ENCODE measurements around the gene CMSS1.

The CMSS1 gene

DNA sequence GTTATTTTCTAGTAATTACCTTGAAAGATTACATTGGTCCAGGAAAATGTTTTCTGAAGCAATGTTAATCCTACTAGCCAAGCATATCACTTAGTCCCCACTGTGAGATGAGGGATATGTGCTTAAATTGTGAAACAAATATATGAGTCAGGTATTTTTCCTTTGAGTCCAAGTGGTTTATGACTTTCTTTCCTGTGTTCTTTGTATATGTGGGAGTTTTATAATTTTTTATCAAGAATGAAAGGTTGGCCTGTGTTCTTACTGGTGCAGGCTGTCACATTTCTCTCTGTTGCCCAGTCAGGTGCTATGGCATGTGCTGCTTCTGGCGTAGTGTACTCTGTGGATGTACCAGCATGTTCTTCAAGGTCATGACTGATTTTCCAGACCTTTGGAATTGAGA lies 147.4 kb downstream of the CMSS1 start:
- H3K4me3 ChIP-seq (ENCODE audit: low read depth, low read length): no peak overlapping the region
- no peak for TF ChIP-seq CTCF (IDR thresholded peaks at IDR 0.05; ENCODE audit: insufficient read depth, low read length, missing control alignments)
- ChIA-PET CTCF (interaction anchor here (1.3 kb wide), 1 partner anchor 106 kb away, joined by 3 read pairs; no protein-coding TSS in a partner anchor), POLR2A (no interaction called here)
- no peak for DNase-seq (ENCODE audit: low read depth, low spot score)

DNA sequence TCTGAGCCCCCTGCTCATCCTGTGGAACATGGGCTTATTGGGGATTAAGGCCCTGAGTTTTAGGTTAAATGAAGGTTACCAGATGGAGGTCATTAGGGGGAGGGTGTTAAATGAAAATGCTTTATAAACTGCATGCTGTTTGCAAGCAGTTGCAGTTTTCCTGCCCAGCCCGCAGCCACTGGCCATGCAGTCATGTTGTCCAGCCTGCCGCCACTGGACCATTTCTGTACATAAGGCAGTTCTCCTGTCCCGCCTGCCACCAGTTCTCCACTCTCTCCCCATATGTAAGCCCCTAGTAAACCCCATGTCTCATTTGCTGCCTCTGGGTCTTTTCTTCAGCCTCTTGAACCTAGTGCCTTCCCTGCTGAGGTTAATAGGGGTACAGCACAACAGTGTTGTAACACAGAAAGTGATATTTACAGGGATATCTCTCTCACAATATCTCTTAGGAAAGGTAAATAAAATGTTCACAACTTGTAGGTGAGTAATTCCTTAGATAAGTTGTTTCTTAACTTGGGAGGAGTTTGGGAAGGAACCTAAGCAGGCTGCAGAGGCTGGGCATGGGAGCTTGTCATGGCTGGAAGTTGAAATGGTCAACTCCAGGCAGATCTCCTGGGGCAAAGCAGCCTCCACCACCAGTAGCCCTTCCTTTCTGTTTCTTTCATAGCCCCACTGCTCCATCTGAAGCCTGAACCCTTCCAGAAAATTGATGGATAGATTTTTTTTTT lies 148.2 kb downstream of the CMSS1 start:
- no peak for TF ChIP-seq CTCF (IDR thresholded peaks at IDR 0.05; ENCODE audit: insufficient read depth, low read length, missing control alignments)
- ChIA-PET CTCF (interaction anchor here (1.3 kb wide), 1 partner anchor 107 kb away, joined by 3 read pairs; no protein-coding TSS in a partner anchor), POLR2A (no interaction called here)
- no peak for DNase-seq (ENCODE audit: low read depth, low spot score)
- no peak overlapping the region for H3K4me3 ChIP-seq (ENCODE audit: low read depth, low read length)

- TF ChIP-seq CTCF (IDR thresholded peaks at IDR 0.05; ENCODE audit: insufficient read depth, low read length, missing control alignments): no peak
- ChIA-PET CTCF (no interaction called here), POLR2A (no interaction called here)
- no peak for DNase-seq (ENCODE audit: low read depth, low spot score)
- no peak overlapping the region for H3K4me3 ChIP-seq (ENCODE audit: low read depth, low read length)
Measured at GRCh38 chr3:99966662-99967416, 149.2 kb downstream of the CMSS1 start.

DNA sequence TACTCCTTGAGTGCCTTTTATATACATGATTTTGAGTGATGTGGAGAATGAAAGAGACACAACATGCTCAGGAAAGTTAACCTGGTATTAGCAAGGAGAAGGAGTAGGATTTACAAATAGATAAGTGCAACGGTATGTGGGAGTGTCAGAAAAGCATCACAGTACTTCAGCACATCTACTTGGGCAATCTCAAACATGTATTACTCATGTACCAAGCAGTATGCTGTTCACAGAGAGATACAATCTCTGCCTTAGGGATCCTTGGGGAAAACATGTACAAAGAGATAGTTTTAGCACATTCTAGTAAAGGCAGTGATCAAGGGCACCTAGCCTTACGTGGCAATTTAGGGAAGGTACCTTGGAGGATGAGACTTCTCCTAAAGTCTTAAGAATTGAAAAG lies 150.1 kb downstream of the CMSS1 start:
- no peak for TF ChIP-seq CTCF (IDR thresholded peaks at IDR 0.05; ENCODE audit: insufficient read depth, low read length, missing control alignments)
- no peak for DNase-seq (ENCODE audit: low read depth, low spot score)
- CTCF ChIA-PET: no interaction called here
- H3K4me3 ChIP-seq (ENCODE audit: low read depth, low read length): no peak overlapping the region
- POLR2A ChIA-PET: no interaction called here

- no peak for TF ChIP-seq CTCF (IDR thresholded peaks at IDR 0.05; ENCODE audit: insufficient read depth, low read length, missing control alignments)
- ChIA-PET CTCF (no interaction called here), POLR2A (no interaction called here)
- no peak overlapping the region for H3K4me3 ChIP-seq (ENCODE audit: low read depth, low read length)
- DNase-seq (ENCODE audit: low read depth, low spot score): no peak
Measured at GRCh38 chr3:99969136-99969535, 151.5 kb downstream of the CMSS1 start.

DNA sequence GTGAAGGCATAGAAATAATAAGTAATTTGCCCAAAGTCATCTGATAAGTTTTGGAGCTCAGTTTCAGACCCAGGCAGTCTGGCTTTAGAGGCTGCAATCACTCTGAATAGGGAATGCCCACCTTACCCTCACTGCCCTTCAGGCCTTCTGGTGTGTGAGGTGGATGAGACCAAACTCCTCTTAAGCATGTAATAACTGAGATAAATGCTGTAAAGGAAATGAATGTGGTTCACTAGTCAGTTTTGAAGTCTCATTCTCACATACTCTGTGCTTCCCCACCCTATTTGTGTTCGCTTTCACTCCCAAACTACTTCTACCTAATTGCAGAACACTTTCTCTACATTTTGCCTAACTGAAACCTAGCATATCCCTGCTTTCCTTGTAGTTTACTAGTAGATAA lies 152.5 kb downstream of the CMSS1 start:
- DNase-seq (ENCODE audit: low read depth, low spot score): no peak
- ChIA-PET POLR2A (no interaction called here), CTCF (no interaction called here)
- no peak for TF ChIP-seq CTCF (IDR thresholded peaks at IDR 0.05; ENCODE audit: insufficient read depth, low read length, missing control alignments)
- H3K4me3 ChIP-seq (ENCODE audit: low read depth, low read length): no peak overlapping the region
